Activated CD4-positive, CD25-positive, alpha-beta regulatory T cell treated with anti-CD3 and anti-CD28 coated beads, Interleukin-2, amount 50 U/mL, for 72 hours (primary cell): ENCODE data around the gene PSMA5.
"Not testable (repeated sequence)": the region's sequence is repeated elsewhere in the genome, so short reads cannot be mapped to it uniquely, and the experiment has no call there.

Source experiments
- DNase-seq: peaks from one replicate; pipeline ENCODE4 v3.0.0; 2021

The PSMA5 gene

DNA sequence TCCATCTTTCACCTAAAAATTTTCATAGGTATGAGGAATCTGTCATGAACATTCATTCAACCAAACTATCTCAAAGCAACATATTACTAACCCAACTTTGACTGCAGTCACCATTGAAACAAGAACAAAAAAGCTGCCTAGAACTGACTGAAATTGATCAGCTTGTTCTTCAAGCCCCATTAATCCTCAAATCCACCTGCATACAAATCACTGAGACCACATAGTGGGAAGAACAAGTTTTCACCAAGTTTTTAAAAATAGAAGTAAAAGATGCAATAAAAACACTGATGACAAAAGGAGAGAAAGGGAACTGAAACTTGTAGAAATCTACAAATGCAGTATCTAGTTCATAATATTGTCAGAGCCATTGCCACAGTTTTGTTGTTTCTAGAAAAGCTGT is 34.6 kb downstream of the PSMA5 start:
- no peak for DNase-seq

DNA sequence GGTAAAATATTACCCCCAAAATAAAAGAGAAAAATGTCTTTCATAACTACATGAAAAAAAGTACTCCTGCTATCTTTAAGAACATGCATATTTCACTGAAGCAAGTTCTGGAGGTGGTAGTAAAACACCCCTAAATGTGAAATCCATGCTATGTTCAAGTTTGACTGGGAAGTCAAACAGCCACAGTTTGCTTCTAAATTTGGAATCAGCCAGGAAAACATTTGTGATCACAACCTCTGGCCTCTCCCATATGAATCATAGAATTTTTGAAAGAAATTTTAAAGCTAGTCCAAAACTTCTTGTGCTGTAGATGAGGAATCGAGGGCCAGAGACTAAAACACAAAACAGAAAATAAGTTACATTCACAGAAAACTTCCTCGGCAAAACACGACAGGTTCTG is 35.1 kb downstream of the PSMA5 start:
- no peak for DNase-seq

DNA sequence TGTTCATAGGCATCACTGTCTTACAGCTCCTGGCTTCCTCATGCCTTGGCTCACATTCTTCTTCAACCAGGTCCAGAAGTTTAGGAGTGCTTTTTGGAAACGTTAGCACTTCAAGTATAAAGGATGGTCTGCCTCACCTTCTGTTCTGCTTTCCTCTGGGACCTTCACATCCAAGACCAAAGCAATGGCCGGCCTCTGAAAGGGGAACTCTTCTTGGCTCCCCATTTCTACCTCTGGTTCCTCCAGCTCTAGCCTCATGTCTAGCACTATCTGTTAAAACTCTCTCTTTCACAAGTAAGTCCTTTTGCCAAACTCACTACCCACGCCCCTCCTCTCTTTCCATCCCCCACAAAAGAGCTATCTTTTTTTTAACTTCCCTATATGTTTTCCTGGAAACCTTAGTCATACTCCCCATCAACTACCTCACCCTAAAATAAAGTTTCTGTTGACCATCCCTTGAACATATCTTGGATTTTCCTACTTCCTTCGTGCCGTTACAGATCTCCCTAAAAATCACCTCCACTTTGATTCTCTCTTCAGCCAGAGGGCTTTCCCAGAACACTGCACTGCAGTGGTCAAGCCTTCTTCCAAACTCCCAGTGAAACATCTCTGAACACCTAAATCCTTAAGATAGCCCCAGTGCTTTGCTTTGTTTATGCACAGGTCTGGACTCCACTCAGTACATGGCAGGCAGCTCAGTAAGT is 36.5 kb downstream of the PSMA5 start:
- no peak for DNase-seq

DNA sequence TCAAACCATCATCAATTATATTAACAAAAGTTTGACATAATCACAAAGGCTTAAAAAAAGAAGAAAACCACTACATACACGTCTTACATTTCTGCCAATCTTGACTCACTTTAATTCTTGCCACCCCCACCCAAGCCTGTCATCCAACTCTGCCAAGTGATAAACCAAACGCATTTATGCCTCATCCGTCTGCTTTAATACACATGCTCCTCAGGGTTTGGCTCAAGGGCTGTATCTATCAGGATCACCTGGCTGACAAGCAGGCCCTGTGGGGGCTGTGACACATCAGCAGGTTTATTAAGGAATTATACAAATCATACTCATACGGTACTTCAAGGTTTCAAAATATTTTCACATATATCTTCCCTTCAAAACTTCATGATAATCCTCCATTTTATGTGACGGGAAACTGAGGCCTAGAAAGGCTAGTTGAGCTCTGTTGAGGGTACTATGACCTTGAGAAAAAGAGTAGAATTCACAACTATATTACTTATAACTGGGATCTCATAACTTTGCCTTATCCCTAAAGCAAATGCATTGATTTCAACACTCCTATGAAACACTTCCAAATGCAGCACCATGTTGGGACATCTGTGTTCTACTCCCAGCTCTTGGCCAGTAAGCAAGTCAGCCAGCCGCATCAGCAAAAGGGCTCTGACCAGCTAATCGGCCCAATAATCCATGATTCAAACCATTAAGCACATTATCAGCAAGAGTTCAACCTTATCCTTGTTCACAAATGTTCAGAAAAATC is 37.2 kb downstream of the PSMA5 start:
- no peak for DNase-seq

DNA sequence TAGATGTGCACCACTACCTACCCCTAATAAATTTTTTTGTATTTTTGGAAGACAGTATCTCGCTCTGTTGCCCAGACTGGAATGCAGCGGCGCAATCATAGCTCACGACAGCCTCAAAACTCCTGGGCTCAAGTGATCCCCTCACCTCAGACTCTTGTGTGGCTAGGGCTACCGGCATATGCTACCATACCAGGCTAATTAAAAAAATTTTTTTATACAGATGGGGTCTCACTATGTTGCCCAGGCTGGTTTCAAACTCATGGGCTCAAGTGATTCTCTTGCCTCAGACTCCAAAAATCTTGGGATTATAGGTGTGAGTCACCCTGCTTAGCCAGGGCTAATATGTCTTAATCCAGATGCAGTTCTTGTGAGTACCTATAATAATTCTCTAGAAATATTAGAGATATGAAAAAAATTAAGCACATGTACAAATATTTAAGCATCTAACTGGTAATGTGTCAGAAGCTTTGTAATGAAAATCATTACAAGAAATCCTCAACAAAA is 38.0 kb downstream of the PSMA5 start:
- no peak for DNase-seq

DNA sequence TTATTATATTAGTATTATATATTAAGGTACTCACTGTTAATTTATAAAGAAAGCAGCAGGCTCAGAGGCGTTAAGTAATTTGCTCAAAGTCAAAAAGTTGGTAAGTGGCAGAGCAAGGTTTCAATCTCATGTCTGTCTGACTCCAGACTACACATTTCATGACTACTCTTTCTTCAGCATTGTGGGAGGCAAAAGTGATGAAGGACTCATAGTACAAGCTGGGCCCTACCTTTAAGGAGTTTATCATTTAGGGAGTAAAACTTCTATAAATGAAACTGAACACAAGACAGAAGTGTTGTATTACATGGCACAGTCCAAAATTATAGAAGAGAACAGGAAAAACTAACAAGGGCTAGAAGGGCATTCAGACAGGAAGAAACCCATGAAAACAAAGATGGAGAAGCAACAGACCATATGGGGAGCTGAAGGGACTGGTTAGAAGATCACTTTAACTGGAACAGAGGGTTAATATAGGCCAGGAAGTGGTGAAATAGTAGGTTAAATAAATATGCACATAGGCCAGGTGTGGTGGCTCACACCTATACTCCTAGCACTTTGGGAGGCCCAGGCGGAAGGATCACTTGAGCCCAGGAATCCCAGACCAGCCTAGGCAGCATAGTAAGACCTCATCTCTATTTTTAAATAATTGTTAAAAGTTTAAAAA is 40.1 kb downstream of the PSMA5 start:
- DNase-seq = no peak

DNA sequence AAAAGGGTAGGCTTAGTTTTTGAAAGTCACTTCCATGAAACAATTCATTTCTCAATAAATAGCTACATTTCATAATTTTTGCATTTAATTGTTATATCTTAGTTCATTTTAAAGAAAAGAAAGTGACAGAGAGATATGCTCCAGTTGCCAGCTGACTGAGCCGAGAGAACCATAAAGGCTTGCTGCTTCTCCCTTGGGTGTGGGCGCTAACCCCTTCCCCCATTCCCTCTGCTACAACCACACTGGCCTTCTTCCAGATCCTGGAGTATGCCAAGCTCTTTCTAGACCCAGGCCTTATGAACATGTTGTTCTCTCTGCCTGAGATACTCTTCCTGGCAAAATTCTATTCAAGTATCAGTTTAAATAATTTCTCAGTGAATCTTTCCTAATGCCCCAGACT is 40.8 kb downstream of the PSMA5 start:
- no peak for DNase-seq

DNA sequence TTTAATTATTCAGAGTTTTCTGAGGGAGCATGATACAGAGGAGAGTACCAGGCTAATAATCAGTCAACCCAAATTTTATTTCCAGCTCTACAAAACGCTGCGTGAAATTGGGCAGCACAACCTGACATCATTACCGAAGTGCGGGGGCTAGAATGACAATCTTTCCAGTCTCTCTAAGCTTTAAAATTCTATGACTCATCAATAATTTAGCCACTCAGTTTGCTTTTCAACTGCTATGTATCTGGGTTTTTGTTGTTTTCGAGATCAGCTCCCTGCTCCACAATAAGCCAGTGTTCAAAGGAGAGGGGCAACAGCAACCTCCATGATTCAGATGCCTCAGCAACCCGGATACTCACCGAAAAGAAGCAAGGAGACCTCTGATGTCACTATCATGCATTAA is 42.4 kb downstream of the PSMA5 start:
- no peak for DNase-seq

DNA sequence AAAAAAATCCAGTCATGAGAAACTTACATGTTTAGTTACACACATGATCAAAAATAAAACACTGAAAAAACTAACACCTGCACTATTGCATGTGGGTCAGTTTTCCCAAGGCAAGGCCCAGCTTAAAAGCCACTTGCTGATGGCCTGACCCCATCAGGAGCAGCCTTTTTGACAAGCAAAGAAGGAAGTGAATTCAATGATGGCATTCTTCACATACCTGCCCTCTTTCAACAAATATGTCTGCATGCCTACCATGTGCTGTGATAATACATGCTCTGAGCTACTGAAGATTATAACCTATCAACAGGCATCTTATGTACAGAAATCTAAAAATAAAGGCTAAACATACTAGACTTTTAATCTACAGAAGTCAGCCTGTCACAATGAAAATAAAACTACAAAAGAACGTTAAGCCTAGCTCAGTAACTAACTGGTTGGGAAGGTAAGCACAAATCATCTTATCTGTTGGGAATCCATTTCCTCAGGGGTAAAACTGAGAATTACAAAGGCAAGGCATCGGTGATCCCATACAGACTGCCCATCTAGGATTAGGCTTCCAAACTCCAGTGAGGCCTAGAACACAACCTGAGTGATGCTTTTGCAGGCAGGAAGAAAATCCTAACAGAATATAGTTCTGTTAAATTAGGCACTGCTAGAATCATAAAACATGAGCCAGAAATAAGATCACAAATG is 43.0 kb downstream of the PSMA5 start:
- no peak for DNase-seq

DNA sequence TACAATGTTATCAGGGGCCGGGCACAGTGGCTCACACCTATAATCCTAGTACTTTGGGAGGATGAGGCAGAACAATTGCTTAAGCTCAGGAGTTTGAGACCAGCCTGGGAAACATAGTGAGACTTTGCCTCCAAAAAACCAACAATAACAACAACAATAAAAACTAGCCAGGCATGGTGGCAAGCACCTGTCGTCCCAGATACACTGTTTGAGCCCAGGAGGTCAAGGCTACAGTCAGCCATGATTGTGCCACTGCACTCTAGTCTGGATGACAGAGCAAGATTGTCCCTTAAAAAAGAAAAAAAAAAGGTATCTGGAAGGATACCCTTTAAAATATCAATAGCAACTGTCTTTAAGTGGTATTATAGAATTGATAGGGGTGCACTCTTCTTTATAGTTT is 44.7 kb downstream of the PSMA5 start:
- no peak for DNase-seq

DNA sequence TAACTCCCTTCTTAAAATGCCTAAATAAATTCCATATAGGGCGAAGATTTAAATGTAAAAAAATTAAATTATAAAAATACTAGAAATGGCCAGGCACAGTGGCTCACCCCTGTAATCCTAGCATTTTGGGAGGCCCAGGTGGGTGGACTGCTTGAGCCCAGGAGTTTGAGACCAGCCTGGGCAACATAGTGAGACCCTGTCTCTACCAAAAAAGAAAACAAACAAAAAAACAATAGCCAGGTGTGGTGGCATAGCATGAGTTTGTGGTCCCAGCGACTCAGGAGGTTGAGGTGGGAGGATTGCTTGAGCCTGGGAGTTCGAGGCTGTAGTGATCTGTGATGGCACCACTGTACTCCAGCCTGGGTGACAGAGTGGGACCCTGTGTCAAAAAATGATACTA is 46.3 kb downstream of the PSMA5 start:
- DNase-seq = no peak

DNA sequence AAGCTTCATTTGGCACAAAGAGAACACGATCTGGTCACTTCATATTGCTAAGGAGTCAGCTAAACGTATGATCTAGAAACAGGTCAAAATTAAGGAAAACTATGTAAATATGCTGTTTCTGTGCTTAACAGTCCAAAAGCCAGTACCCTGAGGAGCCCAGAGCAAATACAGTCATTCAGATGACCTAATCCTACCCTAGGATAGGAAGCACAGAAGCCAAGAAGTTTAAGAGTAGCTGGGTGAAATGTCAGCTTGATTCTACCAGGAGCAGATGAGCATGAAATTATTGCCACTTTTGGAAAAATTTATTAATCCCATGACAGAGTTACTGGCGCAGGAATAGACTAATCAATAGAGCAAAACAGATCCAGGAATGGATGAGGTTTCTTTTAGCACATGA is 46.8 kb downstream of the PSMA5 start:
- DNase-seq = no peak

DNA sequence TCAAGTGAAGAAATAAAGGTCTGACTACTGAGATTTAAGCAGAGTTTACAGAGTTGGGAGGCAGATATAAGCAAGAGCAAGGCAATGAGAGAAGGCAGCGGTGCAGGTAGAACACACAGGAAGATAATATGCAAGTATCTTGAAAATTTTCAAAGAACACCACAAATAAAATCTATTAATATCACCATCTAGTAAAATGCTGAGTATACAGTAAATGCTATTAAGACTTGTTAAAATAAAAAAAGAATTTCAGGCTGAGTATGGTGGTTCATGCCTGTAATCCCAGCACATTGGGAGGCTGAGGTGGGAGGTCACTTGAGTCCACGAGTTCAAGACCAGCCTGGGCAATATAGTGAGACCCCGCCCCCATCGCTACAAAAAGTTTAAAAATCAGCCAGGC is 48.5 kb downstream of the PSMA5 start:
- DNase-seq = no peak

DNA sequence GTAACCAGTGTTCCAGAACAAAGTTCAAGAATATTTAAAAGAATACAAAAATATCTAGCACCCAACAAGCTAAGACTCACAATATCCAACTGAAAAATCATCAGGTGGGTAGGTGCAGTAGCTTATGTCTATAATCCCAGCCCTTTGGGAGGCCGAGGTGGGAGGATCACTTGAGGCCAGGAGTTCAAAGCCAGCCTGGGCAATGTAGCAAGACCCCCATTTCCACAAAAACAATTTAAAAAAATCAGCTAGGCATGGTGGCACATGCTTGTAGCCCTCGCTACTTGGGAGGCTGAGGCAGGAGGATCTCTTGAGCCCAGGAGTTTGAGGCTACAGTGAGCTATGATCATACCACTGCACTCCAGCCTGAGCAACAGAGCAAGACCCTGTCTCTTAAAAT is 52.6 kb downstream of the PSMA5 start:
- not testable (repeated sequence) for DNase-seq

DNA sequence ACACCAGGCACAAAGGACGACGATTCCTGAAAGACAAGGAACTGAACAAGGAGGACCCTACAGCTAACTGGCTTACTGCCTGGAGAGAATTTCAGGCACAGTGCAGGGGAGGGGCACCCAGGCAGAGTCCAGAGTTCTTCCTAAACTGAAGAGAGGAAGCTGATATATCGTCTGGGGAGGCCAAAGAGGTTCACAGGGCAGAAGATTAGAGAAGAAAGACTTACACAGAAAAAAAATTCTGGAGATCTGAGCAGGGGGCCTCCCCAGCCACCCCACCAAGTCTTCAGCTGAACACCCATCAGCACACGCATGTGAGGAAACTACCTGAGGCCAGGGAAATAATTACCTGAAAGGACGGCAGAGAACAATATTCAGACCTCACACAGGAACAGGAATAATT is 53.1 kb downstream of the PSMA5 start:
- DNase-seq = no peak

DNA sequence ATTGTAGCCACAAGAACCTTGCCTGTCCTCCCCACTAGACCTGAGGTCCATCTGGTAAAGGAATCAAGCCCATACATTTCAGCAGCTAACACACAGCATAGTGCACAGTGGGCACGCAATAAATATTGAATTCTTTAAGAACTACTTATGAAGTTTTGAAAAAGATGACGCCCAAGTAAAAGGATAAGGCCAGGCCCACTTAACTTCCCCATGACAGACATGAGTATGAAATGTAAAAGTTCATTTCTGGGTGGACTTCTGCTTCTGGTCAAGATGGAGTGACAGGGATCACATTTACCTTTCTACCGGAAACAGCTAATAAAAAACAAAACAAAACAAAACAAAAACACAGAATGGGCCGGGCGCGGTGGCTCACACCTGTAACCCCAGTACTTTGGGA is 54.0 kb downstream of the PSMA5 start:
- no peak for DNase-seq

DNA sequence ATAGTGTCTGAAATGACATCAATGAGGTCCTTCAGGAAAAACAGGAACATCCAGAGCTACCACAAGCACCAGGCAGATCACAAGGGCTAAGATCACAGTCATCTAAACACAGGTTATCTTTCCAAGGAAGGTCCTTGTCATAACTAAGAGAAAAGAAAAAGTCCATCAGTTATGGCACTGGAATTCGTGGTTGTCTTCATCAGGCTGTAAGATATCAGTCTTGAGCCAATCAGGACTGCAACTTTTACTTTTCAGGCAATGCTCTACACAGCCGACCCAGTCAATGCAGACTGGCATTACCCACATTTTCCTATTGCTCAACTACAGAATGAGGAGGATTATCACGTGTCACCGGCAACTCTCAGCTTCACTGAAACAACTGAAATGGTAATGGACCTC is 54.9 kb downstream of the PSMA5 start:
- no peak for DNase-seq

DNA sequence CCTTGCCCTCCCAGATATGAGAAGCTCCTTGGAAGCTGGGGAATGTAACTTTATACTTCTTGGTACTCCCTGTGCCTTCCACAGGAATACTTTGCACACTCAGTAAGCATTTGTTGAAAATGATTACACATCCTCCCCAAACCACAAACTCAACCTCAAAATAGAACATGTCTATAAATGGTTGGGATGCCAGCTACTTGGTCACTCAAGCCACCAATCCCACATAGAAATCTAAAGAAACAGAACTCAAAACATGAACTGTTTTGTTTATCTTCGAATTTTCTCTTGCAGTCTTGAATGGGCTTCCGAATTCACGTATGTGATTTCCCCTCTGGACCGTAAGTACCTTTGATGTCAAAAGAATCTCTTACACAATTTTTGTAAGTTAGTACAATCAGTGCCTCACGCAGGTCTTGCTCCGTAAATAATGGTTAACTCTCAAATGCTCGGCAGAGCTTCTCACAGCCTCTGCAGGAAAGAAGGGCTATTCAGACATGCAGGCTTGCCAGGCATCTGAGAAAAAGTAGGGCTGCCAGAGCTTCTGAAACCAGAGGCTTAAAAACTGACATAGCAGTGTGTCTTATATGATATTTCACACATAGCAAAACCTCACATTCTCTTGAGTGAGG is 55.4 kb downstream of the PSMA5 start:
- DNase-seq = no peak

DNA sequence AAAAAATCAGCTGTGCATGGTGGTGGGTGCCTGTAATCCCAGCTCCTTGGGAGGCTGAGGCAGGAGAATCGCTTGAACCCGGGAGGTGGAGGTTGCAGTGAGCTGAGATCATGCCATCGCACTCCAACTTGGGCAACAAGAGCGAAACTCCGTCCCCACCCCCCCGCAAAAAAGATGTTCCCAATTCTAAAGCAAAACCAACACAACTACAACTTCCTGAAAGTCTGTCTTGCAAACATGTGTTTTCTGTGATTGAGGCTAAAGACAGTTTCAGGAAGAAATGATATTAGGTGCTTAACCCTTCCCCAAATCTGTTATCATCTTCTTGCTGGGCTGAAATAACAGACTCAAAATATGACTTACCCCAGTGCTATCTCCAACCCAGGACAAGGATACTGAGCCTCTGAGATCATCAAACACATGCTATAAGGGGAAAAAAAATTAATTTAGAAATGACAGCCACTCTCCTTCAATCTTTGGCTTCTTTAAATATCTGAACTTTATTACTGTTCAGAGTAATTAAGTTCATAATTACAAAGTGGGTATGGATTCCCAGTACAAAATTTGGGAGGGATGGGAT is 57.0 kb downstream of the PSMA5 start:
- DNase-seq = no peak

DNA sequence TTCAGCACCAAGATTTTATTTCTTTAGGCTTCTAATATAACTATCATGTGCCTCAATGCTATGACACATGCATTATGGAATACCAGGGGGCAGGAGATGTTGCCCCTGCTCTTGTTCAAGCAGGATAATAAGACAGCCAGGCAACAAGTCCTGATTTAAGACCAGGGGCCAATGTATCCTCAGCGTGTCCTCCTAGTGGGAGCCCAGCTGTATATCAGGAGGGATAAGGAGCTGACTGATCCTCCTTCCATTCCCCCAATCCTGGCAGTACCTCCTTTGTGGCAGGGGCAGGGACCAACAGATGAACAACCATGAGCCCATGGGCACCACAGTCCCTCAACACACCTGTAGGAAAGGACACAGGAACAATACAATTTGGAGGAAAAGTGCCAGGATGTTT is 57.8 kb downstream of the PSMA5 start:
- DNase-seq = no peak

DNA sequence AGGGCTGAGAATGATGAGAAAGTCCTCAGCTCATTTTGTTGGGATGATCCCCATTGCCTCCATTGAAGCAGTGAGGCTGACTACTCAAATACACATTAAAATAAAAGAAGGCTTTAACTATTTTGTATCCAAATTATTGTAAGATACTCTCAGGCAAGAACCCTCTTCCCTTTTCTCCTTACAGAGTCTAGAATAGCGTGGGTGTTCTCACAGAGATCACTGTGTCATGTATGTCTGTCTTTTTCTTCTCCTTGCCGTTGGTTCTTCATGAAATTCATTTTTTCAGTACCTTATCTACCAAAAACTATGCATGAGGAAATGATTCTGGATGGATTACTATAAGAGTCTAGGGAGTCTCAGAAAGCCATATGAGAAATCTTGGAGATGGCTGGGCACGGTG is 58.6 kb downstream of the PSMA5 start:
- DNase-seq = no peak

DNA sequence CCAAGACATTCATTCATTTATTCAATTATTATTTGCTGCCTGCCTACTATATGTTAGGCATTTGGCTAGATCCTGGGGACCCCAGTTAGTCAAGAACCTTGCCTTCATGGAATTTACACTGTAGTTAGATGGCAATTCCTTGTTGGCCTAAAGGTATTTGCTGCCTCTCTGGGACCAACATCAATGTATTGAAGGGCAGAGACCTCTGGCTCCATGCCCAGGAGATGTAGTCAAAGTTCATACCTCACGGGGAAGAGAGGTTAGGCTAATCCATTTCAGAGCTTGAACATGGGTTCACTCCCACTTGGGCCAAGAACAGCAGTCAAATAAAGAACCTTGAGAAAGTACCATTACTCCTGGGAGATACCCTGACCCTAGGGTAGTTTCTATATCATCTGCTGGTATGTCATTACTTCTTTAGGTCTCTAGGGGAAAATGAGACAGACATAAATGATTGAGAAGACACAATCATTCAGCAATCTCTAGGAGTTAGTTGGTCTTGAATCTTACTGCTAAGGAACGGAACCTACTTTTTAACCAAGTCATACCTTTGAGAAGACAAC is 60.5 kb downstream of the PSMA5 start:
- DNase-seq = no peak
